Stimulated activated CD4-positive, alpha-beta T cell treated with anti-CD3 and anti-CD28 coated beads, TNF-alpha, amount 100 ng/mL, for 48 hours (primary cell): ENCODE results near the gene COPB1.
"Not testable (repeated sequence)": the region's sequence is repeated elsewhere in the genome, so short reads cannot be mapped to it uniquely, and the experiment has no call there.

Experiments used
- DNase-seq, 3 donors: peaks; one replicate each; pipeline ENCODE4 v3.0.0-alpha.2; 2020; ENCODE audit warnings: low read depth in 3 of 3

COPB1 gene, protein sequence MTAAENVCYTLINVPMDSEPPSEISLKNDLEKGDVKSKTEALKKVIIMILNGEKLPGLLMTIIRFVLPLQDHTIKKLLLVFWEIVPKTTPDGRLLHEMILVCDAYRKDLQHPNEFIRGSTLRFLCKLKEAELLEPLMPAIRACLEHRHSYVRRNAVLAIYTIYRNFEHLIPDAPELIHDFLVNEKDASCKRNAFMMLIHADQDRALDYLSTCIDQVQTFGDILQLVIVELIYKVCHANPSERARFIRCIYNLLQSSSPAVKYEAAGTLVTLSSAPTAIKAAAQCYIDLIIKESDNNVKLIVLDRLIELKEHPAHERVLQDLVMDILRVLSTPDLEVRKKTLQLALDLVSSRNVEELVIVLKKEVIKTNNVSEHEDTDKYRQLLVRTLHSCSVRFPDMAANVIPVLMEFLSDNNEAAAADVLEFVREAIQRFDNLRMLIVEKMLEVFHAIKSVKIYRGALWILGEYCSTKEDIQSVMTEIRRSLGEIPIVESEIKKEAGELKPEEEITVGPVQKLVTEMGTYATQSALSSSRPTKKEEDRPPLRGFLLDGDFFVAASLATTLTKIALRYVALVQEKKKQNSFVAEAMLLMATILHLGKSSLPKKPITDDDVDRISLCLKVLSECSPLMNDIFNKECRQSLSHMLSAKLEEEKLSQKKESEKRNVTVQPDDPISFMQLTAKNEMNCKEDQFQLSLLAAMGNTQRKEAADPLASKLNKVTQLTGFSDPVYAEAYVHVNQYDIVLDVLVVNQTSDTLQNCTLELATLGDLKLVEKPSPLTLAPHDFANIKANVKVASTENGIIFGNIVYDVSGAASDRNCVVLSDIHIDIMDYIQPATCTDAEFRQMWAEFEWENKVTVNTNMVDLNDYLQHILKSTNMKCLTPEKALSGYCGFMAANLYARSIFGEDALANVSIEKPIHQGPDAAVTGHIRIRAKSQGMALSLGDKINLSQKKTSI

DNA sequence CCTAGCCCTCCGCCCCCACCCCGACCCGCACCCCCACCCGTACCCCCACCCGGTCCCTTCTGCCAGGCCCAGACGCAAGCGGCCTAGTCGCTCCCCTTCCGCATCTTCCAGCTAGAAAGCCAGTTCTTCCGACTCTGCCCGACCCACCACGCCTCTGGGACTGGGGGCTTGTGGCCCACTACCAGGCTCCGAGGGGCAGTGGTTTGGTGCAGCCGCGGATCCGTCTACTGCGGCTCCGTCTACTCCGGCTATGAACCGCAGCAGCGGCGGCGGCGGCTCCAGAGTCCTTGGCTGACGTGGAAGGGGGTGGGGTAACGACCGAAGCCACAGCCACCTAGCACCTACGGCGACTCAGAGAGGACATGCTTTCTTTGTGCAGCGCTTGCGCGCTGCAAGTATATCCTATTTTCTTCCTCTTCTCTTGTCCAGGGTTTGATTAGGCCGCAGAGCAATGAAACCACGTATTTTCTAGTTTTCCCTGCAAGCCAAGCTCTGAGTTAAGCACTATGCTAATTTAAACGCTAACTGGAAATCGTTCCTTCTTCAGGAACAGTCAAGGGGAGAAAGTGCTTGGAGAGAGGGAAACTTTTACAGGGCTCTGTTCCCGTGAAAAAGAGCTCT is at the start of gene COPB1:
Gene COPB1, minus strand, starts transcription at position 252 of the 621 bp plus-strand sequence. CDS start 883 bp downstream, outside the sequence.
- DNase-seq, result peak; percentile 81 to 90 (median 86)

DNA sequence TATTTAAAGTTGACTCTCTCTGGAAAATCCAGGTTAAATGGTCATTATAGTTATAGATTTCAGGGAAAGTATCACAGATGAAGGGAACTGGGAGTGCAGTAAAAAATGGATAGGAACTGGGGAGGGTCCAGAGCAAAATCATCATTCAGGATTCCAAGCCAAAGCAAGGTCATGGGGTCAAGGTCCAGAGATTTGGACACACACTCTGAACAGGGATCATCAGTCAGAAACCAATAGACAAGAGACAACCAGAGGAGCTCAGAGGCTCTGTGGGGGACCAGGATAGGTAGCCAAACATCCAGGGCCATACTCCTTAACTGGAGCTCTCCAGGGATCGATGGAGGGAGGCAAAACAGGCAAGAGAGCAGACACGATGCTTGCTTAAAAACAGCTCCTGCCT is 47.8 kb upstream of the COPB1 start:
- no peak for DNase-seq

DNA sequence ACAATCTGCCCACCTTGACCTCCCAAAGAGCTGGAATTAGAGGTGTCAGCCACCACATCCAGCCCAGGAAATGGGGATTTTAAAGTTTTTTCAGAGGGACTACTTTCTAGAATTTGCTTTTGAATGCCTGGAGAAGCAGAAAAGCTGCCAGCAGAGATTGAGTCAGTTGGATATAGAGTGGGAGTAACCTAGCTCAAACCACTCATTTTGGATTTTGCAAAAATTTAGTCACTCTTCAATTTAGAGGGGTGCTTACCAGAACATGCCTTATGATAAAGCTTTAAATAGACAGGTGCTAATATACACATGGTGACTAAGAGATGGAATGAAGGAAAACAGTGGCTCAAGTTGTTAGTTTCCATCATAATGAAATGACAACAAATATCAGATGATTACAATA is 47.1 kb upstream of the COPB1 start:
- DNase-seq, result no peak

DNA sequence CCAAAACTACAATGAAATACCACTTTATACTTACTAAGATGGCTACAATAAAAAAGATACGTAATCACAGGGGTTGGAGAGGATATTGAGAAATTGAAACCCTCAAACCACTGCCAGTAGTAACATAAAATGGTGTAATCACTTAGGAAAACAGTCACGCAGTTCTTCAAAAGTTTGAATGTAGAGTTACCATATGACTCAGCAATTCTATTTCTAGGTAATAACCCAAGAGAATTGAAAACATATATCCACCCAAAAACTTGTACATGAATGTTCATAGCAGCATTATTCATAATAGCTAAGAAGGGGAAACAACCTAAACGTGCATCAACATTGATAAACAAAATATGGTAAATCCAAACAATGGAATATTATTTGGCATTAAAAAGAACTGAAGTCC is 45.0 kb upstream of the COPB1 start:
- DNase-seq, result no peak

DNA sequence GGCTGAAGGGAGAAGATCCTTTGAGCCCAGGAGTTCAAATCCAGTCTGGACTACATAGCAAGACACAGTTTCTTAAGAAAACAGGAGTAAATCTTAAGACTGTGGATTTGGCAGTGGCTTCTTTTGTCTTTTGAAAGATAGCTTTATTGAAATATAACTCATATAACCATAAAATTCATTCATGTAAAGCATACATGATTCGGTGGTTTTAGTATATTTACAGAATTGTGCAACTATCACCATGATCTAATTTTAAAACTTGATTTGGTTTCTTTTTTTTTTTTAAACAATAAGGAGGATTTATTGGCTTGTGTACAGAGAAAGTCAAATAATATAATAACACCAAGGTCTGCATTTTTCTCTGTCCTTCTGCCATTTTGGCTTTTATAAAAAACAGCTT is 43.6 kb upstream of the COPB1 start:
- no peak for DNase-seq

DNA sequence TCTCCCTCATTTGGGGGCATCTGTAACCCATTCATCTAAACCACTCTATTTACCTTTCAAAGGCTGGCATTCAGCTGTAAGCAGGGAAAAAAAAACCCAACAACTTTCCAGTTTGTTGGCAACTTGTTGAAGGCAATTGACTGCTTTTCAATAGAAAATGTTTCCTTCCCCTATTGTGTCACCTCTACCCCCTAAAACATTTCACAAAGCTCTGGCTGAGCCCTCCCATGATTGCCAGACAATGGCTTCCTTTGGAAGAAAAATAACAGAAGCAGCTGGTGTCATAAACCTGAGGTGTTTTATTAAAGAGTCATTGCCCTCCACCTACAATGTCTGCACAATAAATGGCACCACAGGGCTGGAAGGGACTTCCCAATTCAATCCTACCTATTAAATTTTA is 42.7 kb upstream of the COPB1 start:
- no peak for DNase-seq

DNA sequence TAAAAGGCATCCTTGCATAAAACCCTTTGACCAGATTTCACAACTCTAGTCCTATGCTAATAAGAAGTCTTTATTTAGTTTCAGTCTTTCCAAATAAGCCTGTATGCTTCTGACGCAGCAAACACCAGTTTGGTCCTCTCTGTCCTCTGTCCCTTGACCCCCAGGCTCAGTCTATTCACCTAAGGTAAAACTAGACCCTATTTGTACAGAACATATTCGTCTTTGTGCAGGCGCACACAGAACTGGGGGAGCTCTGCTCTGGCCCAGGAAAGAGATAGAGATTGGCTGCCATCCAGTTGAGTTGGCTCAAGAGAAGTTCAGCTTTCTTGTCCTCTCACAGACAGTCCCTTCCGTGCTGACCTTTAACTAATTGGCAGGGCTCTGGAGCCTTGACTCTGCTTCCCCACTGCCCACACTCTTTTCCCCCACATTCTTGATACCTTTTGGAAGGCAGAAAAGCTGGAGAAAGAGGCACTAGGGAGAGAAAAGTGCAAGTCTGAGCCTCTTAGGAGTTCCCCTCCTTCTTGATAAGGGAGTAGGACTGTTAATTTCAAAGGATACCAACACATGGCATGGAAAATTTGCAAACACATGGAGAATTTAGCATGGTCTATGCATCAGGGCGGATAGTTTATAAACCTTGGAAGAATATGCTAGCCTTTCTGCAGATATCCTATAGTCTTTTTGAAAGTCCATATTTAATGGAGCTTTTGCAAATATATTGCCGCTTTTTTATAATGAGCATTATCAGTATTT is 41.8 kb upstream of the COPB1 start:
- DNase-seq, result no peak

DNA sequence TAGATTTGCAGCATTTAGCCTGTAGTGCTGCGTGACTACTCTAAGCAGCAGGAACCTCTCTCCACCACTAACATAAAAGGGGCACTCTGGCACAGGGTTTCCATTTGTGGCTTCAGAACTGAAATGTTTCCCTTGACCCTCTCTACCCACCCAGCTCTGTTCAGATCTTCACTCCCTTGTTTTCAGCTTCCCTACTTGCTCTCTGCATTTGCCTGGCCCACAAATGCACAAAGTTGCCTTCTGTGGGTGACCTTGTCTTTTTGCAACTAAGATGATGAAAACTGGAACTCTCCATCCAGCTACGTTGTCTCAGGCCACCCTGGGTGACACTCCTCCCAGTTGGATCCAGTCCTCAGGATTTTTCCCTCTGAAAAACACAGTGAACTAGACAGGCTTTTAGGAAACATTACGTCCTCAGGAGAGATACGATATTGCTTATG is 40.4 kb upstream of the COPB1 start:
- no peak for DNase-seq

DNA sequence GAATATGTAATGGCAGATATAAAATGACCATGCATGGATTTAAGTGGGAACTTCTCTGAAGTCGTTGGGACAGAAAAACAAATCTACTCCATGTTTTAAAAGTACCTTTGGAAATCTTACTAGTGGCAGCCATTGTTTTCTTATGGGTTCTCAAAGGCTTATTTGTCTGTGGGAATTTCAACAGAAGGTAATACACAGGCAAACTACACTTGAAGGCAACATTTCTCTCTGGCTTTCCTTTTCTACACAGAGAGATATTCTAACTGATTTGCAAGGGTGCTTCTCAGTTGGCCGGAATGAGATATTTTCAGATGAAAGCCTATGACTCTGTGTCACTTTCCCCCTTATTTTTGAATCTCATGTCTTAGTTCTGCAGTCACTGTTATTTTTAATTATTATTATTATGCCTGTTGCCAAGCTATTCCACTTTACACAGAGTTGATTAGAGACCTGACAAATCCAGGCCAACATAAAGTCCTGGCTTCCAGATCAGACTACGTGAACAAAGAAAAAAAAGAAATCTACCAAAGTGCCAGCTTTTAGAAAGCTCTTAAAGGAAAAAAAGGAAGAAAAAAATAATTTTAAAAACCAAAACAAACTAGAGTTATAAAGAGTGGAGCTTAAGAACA is 39.4 kb upstream of the COPB1 start:
- DNase-seq, result no peak

DNA sequence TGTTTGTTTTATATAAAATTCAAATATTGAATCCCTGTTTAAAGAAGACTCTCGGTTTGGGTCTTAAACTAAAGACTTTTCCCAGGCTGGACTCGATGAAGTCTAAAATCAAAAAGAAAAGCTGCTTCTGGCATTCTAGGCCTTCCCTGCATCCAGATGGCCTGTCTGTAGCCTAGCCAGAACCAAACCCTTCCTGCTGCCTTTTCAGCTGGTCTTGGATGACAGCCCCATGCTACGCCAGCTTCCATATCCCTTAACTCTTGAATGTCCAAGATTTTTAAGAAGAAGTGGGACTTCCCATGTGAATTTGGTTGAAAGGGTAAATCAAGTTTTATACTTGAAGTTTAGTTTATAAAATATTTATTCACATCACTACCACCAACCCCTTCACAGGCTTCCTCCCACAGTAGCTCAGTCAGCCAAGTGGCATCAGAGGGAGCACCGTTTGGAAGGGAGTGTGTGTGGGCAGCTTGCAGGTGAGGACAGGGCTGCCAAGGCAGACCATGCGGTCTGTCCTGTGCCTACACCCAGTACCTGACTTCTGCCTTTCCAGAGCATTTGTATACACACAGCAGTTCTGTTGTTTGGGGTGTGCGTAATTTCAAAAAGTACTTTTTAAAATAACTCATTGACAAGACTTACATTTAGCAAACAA is 38.8 kb upstream of the COPB1 start:
- no peak for DNase-seq

DNA sequence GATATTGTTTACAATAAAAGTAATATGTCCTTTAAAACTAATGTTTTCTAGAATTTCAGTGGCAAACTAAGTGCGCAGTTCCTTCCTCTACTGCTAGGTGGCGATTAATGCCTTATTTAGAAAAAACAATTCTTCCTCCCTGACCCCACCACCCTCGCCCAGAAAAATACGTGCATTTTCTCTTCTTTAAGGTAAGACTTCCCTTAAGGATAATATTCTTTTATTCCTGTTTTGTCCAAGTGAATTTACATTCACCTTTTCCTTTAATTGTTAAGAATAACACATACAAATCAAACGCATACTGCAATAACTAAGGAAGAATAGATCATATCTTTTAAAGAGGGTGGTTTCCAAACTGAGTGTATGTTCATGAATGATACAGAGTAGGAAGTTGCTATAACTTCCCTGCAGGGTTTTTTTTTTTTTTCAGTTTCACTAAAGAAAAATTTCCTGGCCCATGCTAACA is 37.6 kb upstream of the COPB1 start:
- no peak for DNase-seq

DNA sequence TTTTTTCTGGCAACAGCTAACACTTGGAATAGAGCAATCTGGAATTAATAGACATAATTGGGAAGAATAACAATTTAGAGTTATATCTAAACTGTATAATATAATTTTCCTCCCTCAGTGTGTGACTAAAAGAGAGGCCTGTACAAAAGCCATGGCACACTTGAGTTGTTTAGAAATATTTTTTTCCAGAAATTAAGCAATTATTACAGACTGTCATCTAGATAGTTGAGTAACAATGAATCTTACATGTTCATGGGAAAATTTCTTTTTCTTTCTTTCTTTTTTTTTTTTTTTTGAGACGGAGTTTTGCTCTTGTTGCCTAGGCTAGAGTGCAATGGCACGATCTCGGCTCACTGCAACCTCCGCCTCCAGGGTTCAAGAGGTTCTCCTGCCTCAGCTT is 35.6 kb upstream of the COPB1 start:
- DNase-seq, result not testable (repeated sequence)

DNA sequence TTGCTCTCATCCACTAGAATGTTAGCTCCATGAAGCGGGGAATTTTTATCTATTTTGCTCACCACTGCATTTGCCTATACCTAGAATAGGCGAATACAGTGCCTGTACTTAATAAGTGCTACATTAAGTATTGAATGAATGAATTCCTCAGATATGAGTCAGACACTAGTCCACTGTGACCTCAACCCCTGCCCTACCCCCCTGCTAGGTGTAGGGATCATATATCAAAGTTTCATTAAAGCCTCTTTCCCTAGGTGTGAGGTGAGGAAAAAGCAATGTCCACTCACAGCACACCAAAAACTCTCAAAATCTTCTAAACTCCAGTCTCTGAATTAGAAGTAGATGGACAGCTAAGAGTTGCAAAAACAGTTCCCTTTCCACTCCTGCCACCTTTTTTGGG is 30.3 kb upstream of the COPB1 start:
- no peak for DNase-seq

DNA sequence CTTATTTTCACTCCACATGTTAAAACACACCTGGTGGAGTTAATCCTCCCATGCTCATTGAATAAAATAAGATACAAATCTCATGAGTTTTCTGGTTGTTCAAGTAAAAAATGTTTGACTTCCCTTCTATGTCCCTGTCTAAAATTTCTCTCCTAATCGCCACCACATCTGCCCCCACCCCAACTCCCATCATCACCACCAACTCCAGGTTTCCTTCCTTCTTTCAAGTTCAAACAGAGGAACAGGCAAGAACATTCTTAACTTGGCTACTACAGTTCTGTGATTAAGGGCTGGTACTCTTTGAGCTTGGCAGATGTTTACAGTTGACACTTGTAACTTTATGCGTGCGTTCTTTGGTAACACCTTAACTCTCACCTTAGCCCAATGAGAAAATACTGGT is 29.7 kb upstream of the COPB1 start:
- DNase-seq, result no peak

DNA sequence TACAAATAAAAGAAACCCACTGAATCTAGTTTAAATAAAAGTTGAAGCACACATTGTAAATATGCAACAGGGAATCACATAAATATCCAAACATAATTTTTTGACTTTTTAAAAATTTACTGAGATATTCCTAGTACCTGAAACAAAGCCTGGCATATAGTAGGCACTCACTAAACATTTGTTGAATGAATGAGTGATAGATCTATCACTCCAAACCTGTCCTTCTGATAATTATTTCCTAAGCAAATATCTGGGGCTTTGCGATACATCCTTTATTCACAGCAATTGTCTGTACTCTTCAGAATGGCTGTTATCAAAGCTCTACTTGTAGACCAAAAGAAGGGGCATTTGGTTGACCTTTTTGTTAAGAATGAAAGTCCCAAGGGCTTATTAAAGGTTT is 23.2 kb upstream of the COPB1 start:
- no peak for DNase-seq

DNA sequence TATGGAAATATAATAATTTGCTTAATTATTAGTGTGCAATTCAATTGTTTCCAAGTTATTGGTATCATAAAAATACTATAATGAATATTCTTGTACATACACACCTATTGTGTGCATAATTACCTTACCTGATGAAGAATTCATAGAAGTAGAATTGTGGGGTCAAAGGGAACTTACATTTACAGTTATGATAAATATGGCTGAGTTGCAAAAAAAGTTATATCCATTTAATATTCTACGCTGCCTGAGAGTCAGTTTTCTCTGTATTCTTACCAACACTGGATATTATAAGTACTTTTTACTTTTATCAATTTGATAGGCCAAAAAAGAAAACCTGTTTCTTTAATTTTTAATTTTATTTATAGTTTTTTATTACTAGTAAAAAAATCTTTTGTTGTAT is 22.6 kb upstream of the COPB1 start:
- DNase-seq, result no peak

DNA sequence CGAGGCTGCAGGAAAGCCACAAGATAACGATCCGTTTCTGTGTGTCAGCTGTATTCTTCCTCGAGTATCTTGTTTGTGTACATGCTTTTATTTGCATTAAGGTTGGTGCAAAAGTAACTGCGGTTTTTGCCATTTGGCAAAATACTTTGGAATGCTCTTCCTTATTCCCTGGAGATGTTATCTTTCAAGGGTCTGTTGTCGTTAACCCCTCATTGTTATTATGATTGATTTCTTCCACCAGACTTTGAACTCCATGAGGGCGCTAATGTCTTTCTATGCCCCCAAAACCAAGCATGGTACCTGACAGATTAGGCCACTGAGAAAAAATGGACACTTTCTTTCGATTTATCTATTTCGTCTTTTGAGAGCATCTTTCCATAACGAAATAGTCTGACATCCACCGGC is 21.1 kb upstream of the COPB1 start:
- no peak for DNase-seq

DNA sequence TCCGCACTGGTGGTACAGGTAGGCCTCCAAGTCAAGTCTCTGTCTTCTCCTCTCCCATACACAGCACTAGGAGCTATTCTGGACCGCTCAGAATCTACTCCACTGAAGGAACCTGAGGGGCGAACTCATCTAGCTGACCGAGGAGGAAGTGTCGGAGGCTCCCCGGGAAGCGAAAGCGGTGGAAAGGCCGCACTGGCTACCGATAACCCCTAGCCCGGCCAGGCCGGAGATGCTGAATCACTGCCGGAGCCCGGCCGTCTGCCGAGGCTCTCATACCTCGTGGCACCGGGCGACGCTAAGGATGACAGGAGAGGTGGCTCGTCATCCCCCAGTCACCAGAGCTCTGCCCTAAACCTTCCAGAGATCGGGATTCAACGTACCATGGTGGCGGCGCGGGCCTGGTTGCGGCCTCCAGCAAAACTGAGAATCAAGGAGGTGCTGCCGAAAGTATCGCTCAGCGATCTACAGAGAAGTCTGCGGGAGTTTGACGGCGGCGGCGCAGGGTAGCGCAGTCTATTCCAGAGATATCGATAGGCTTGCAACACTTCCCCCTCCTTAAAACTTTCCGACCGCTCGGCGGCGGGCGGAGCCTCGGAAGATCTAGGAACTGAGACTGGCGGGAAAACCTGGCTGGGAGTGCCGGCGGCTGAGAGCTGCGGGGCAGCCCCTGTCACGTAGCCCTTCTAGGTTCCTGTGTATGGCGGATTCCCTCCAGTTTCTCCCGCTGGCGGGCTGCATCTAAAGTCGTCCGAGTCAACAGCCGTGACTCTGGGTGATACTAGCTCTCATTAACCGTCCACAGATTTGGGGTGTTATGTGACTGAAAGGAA is 20.5 kb upstream of the COPB1 start, which contains the start of gene PSMA1:
Gene PSMA1, minus strand, starts transcription at position 470 of the 830 bp plus-strand sequence. Its CDS starts 87 bp downstream, at position 383.
- DNase-seq, result peak; percentile 86 to 91 (median 87)

DNA sequence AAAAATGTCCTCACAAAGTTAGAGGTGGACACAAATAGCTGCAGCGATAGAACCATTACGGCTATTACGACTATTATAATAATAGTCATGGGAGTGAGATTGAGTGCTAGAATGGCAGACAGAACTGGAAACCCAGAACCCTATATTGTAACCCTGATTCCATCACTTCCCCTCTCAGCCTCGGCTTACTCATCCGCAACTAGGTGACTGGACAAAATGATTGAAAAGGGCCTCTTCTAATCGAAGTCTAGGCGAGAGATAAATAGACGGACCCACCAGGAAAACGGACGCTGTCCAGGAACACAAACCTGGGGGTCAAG is 19.9 kb upstream of the COPB1 start:
- DNase-seq, result peak in 2 of 3 donors; percentile 15 to 26
